22Rv1 (cell line): ENCODE results near the gene RYR2.

ENCODE experiments used
- CTCF ChIP-seq: fragments of 450-650 bp; IDR thresholded peaks from 2 replicates; pipeline ENCODE4 v1.5.1; 2017; ENCODE audit warnings: mild to moderate bottlenecking
- ZFX ChIP-seq: fragments of 450-650 bp; IDR thresholded peaks from 2 replicates; pipeline ENCODE4 v1.6.1; 2017; ENCODE audit warnings: antibody characterized with exemption, borderline replicate concordance

GRCh38 chr1:237016626-237017025 is 25.4 kb upstream of the RYR2 start:
- TF ChIP-seq CTCF (no peak), ZFX (no peak)
